ENCODE measurements around the gene PTK7. TPM values are rescaled to one million over a fixed set of nuclear protein-coding genes. Genes with fewer than 3 reads are reported as not detected.

The PTK7 gene
- total and polyA plus RNA-seq, 3 donors from 2014 or later = 58.8 to 68.7 (median 60.8) TPM

DNA sequence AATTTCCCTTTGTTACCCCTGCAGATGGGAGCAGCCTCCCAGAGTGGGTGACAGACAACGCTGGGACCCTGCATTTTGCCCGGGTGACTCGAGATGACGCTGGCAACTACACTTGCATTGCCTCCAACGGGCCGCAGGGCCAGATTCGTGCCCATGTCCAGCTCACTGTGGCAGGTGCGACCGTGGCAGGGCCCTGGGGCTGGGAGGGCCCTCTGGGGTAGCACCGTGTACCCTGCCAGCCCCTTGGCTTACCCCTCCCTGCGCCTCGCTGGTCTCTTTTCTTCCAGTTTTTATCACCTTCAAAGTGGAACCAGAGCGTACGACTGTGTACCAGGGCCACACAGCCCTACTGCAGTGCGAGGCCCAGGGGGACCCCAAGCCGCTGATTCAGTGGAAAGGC lies 65.5 kb downstream of the PTK7 start:
- Histone ChIP-seq H3K27ac (no peak overlapping the region), H3K36me3 (ENCODE audit: low read depth, missing control alignments) (no peaks in the 10 kb centered on the region), H3K9me3 (no peaks in the 10 kb centered on the region), H3K27me3 (no peaks in the 10 kb centered on the region), H3K4me1 (peaks cover 9% of the 10 kb centered on the region), H3K4me3 (no peak overlapping the region)
- WGBS, 2 donors = 83 to 90% methylated on average over 11 to 16 of the region's 16 CpGs
- TF ChIP-seq, protein P1, sequence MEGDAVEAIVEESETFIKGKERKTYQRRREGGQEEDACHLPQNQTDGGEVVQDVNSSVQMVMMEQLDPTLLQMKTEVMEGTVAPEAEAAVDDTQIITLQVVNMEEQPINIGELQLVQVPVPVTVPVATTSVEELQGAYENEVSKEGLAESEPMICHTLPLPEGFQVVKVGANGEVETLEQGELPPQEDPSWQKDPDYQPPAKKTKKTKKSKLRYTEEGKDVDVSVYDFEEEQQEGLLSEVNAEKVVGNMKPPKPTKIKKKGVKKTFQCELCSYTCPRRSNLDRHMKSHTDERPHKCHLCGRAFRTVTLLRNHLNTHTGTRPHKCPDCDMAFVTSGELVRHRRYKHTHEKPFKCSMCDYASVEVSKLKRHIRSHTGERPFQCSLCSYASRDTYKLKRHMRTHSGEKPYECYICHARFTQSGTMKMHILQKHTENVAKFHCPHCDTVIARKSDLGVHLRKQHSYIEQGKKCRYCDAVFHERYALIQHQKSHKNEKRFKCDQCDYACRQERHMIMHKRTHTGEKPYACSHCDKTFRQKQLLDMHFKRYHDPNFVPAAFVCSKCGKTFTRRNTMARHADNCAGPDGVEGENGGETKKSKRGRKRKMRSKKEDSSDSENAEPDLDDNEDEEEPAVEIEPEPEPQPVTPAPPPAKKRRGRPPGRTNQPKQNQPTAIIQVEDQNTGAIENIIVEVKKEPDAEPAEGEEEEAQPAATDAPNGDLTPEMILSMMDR (IDR thresholded peaks at IDR 0.05) = no peak
- TF ChIP-seq POLR2A (IDR thresholded peaks at IDR 0.05) = no peak
- intact Hi-C loops (cut with DNase I; ENCODE audit: low total_unique reads) = loop anchor here (5.0 to 10.0 kb wide), 2 partner anchors 129 to 237 kb away; partner anchors contain the start of genes KLHDC3 and MEA1
- DNase-seq = no peak

DNA sequence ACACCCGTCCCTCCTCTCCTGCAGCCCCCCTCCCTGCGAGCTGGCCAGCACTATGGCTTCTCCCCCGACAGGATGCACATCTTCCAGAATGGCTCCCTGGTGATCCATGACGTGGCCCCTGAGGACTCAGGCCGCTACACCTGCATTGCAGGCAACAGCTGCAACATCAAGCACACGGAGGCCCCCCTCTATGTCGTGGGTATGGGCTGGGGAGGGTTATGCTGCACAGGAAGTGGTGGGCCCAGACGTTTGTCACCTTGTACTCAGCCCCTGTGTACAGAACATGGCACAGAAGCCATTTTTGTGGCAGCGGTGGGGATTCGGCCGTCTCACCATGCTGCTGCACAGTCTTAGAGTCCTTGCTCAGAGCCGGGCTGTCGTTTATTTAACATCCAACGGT lies 66.0 kb downstream of the PTK7 start:
- intact Hi-C loops (cut with DNase I; ENCODE audit: low total_unique reads) = loop anchor here (5.0 to 10.0 kb wide), 2 partner anchors 130 to 237 kb away; partner anchors contain the start of genes KLHDC3 and MEA1
- no peak for DNase-seq
- H3K9me3 ChIP-seq = no peaks in the 10 kb centered on the region
- H3K4me1 ChIP-seq = peaks cover 9% of the 10 kb centered on the region
- H3K4me3 ChIP-seq = no peak overlapping the region
- TF ChIP-seq, protein P1 (IDR thresholded peaks at IDR 0.05) = no peak
- no peak for TF ChIP-seq POLR2A (IDR thresholded peaks at IDR 0.05)
- H3K36me3 ChIP-seq (ENCODE audit: low read depth, missing control alignments) = no peaks in the 10 kb centered on the region
- 80 to 84% methylated on average over 5 to 14 of the region's 14 CpGs for WGBS, 2 donors
- no peak overlapping the region for H3K27ac ChIP-seq
- H3K27me3 ChIP-seq = no peaks in the 10 kb centered on the region

DNA sequence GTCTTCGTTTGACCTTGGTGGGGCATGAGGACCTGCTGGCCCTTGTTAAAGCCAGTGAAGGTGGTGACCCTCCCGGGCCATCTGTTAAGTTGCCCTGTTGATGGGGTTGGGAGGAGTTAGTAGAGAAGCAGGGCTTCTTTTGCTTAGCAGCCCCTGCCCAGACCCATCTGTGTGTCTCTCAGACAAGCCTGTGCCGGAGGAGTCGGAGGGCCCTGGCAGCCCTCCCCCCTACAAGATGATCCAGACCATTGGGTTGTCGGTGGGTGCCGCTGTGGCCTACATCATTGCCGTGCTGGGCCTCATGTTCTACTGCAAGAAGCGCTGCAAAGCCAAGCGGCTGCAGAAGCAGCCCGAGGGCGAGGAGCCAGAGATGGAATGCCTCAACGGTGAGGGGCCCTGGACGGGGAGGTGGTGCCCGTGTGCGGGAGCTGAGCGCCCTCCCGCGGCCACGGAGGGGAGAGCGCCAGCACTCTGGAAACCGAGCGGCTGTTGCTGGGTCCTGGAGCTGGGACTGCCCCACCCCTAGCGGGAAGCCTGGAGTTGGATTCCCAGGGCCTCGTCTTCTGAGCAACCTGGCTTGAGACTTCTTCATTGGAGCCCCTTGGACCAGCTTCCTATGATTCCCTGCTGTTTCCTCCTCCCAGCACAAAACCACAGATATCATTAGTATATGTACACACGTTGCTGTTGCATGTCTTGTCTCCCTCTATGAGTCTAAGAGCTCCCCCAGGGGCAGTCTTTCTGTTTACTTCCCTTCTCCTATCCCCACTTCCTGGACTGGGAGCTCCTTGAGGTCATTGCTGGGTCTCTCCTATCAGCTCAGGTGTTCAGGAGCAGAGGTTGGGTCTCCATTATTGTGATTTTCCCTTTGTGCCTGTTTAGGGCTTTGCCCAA lies 67.4 kb downstream of the PTK7 start:
- DNase-seq = peak; percentile 90
- Histone ChIP-seq H3K4me1 (peaks cover 9% of the 10 kb centered on the region), H3K27ac (peak overlapping the region in 1 of 2 donors; percentile 41), H3K27me3 (no peaks in the 10 kb centered on the region), H3K4me3 (no peak overlapping the region), H3K36me3 (ENCODE audit: low read depth, missing control alignments) (no peaks in the 10 kb centered on the region), H3K9me3 (no peaks in the 10 kb centered on the region)
- 23 to 75% methylated on average over 7 to 25 of the region's 25 CpGs for WGBS, 2 donors
- intact Hi-C loops (cut with DNase I; ENCODE audit: low total_unique reads) = loop anchor here (5.0 to 10.0 kb wide), 2 partner anchors 131 to 239 kb away; partner anchors contain the start of genes KLHDC3 and MEA1
- TF ChIP-seq, protein P1 (IDR thresholded peaks at IDR 0.05) = peak; percentile 78 to 88 (median 85)
- no peak for TF ChIP-seq POLR2A (IDR thresholded peaks at IDR 0.05)

DNA sequence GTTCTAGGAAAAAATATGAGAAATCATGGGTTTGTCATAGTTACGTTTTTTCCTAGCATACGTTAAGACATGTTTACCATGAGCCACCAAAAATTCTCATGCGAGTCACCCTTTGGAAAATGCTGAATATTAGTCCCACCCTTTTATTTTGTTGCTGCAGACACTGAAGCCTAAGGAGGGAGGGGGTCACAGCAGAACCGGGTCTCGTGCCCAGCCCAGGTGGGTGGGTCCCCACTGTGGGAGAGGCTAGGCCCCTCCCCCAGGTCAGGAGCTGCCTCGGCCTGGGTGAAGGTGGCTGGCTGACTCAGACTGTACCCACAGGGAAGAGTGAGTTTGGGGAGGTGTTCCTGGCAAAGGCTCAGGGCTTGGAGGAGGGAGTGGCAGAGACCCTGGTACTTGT lies 68.8 kb downstream of the PTK7 start:
- WGBS, 2 donors = 85 to 89% methylated on average over 5 to 6 of the region's 6 CpGs
- peaks cover 9% of the 10 kb centered on the region for H3K4me1 ChIP-seq
- H3K27ac ChIP-seq = no peak overlapping the region
- no peak for DNase-seq
- H3K9me3 ChIP-seq = no peaks in the 10 kb centered on the region
- H3K4me3 ChIP-seq = no peak overlapping the region
- TF ChIP-seq, protein P1 (IDR thresholded peaks at IDR 0.05) = no peak
- no peak for TF ChIP-seq POLR2A (IDR thresholded peaks at IDR 0.05)
- intact Hi-C loops (cut with DNase I; ENCODE audit: low total_unique reads) = loop anchor here (5.0 to 10.0 kb wide), 2 partner anchors 133 to 240 kb away; partner anchors contain the start of genes KLHDC3 and MEA1
- no peaks in the 10 kb centered on the region for H3K36me3 ChIP-seq (ENCODE audit: low read depth, missing control alignments)
- H3K27me3 ChIP-seq = no peaks in the 10 kb centered on the region
